Keratinocyte (primary cell): Measurements from ENCODE around the gene DSCAML1. TPM values are rescaled to one million over a fixed set of nuclear protein-coding genes. Genes with fewer than 3 reads are reported as not detected.

Experiments used
- DNase-seq: peaks from one replicate; pipeline ENCODE4 v3.0.0-alpha.2; 2011; ENCODE audit warnings: low read depth, missing footprints, low spot score
- FAIRE-seq: peaks from 2 replicates; lab custom pipeline; 2011; peaks lifted over from hg19 to GRCh38; lab: Jason Lieb, UNC
- H2AFZ ChIP-seq: 2 replicates; pipeline ENCODE4 v1.6.0; 2012; ENCODE audit warnings: low read length, control low read depth, inconsistent platforms; ENCODE audit not compliant: control insufficient read depth
- H3K27ac ChIP-seq: 2 replicates; pipeline ENCODE4 v1.5.1; 2011; ENCODE audit warnings: low read length; ENCODE audit not compliant: control insufficient read depth, insufficient read depth
- H3K27me3 ChIP-seq: 3 replicates; pipeline ENCODE4 v1.6.0; 2011; ENCODE audit warnings: low read length; ENCODE audit not compliant: control insufficient read depth, insufficient read depth; ENCODE audit errors: extremely low read depth
- H3K36me3 ChIP-seq, 2 experiments: 2 replicates in 1 of 2; 3 replicates in 1 of 2; pipeline ENCODE4 v1.5.1; 2011; ENCODE audit warnings: low read length in 2 of 2, mild to moderate bottlenecking in 1 of 2; ENCODE audit not compliant: control insufficient read depth in 2 of 2, insufficient read depth in 2 of 2; ENCODE audit errors: extremely low read depth in 1 of 2
- H3K4me1 ChIP-seq: 3 replicates; pipeline ENCODE4 v1.5.1; 2011; ENCODE audit warnings: low read length; ENCODE audit not compliant: control insufficient read depth, insufficient read depth; ENCODE audit errors: extremely low read depth
- H3K4me2 ChIP-seq: 3 replicates; pipeline ENCODE4 v1.6.0; 2011; ENCODE audit warnings: low read depth, low read length; ENCODE audit not compliant: control insufficient read depth, insufficient read depth; ENCODE audit errors: extremely low read depth
- H3K4me3 ChIP-seq, 3 experiments: fragments of 200-600 bp in 1 of 3; sonication (generic) in 1 of 3; 2 replicates in 2 of 3; 3 replicates in 1 of 3; pipeline ENCODE4 v1.5.1; 2011 to 2016; ENCODE audit warnings: low read length in 3 of 3, mild to moderate bottlenecking in 3 of 3, control low read depth in 2 of 3, inconsistent platforms in 1 of 3, low read depth in 1 of 3, mixed read lengths in 1 of 3, mixed run types in 1 of 3, moderate library complexity in 1 of 3; ENCODE audit not compliant: control insufficient read depth in 2 of 3, insufficient read depth in 2 of 3; ENCODE audit errors: extremely low read depth in 1 of 3
- H3K79me2 ChIP-seq: 2 replicates; pipeline ENCODE4 v1.6.0; 2012; ENCODE audit warnings: low read length; ENCODE audit not compliant: control insufficient read depth, insufficient read depth
- H3K9ac ChIP-seq: 3 replicates; pipeline ENCODE4 v1.6.0; 2011; ENCODE audit warnings: low read length; ENCODE audit not compliant: control insufficient read depth, insufficient read depth; ENCODE audit errors: extremely low read depth
- H3K9me1 ChIP-seq: 3 replicates; pipeline ENCODE4 v1.6.0; 2011; ENCODE audit warnings: low read length; ENCODE audit not compliant: control insufficient read depth, insufficient read depth; ENCODE audit errors: extremely low read depth
- H3K9me3 ChIP-seq: 2 replicates; pipeline ENCODE4 v1.5.1; 2012; ENCODE audit warnings: low read depth, low read length; ENCODE audit not compliant: control insufficient read depth
- H4K20me1 ChIP-seq: 3 replicates; pipeline ENCODE4 v1.6.0; 2011; ENCODE audit warnings: low read length; ENCODE audit not compliant: control insufficient read depth, insufficient read depth; ENCODE audit errors: extremely low read depth
- EZH2 ChIP-seq: IDR thresholded peaks from one replicate; pipeline ENCODE4 v1.6.1; 2012; ENCODE audit warnings: inconsistent platforms, mild to moderate bottlenecking, low read length, moderate library complexity
- dilution Hi-C: fragments of 300-500 bp; cut with MboI; formaldehyde crosslinking; loops from one replicate; pipeline ENCODE4 v1.7.0; 2020; ENCODE audit warnings: low sequenced_read_pairs; ENCODE audit not compliant: extremely low pct_ligation_motif_present
- polyA plus RNA-seq, 5 experiments: library from polyadenylated mRNA; depleted of rRNA in 3 of 5; stranded (reverse) in 3 of 5; stranded (forward) in 1 of 5; unstranded in 1 of 5; fragments of >200 nt; gene quantifications; 1 replicate in 1 of 5; 2 replicates in 3 of 5; 3 replicates in 1 of 5; pipeline versions ENCODE4 v1.2.1 to v1.2.3, GENCODE V29; 2011 to 2012; ENCODE audit warnings: missing spikeins in 2 of 5, low read depth in 1 of 5, low replicate concordance in 1 of 5
- TF ChIP-seq, protein P1 (sequence below), 3 experiments: IDR thresholded peaks in 1 of 3; conservative IDR thresholded peaks in 1 of 3; optimal IDR thresholded peaks in 1 of 3; 2 replicates in 2 of 3; 3 replicates in 1 of 3; pipeline versions ENCODE3 to v1.5.1; 2011; ENCODE audit warnings: low read length in 3 of 3, mild to moderate bottlenecking in 3 of 3, moderate library complexity in 2 of 3, control low read depth in 1 of 3, inconsistent platforms in 1 of 3; ENCODE audit not compliant: insufficient read depth in 2 of 3; ENCODE audit errors: extremely low read depth in 1 of 3

Gene DSCAML1
- polyA plus RNA-seq, 1 donor (not counting 4 experiments of a cell fraction or from before 2014, with no cell fraction given), result not detected

DNA sequence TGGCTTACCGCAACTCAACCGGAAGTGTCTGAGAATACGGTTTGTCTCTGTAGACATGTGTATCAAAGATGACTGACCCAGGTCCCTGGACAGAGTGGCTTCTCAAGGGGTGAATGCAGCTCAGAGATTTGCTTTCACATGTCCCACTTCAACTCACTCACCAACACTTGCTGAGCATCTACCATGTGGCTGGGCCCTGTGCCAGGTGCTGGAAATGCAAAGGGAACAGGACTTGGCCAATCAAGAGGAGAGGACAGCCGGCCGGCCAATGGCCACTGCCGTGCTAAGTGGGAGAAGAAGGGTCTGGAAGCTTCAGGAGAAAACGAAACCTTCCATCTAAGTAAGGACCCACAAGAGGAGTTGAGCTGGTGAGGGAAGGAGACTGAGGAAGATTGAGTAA, 318.1 kb downstream of the DSCAML1 start:
- no peak overlapping the region for H3K4me3 ChIP-seq
- no peaks in the 10 kb centered on the region for H3K36me3 ChIP-seq
- H3K9me1 ChIP-seq, result no peaks in the 10 kb centered on the region
- DNase-seq (no peak), FAIRE-seq (no peak)
- TF ChIP-seq EZH2, result no peak
- TF ChIP-seq, protein P1, sequence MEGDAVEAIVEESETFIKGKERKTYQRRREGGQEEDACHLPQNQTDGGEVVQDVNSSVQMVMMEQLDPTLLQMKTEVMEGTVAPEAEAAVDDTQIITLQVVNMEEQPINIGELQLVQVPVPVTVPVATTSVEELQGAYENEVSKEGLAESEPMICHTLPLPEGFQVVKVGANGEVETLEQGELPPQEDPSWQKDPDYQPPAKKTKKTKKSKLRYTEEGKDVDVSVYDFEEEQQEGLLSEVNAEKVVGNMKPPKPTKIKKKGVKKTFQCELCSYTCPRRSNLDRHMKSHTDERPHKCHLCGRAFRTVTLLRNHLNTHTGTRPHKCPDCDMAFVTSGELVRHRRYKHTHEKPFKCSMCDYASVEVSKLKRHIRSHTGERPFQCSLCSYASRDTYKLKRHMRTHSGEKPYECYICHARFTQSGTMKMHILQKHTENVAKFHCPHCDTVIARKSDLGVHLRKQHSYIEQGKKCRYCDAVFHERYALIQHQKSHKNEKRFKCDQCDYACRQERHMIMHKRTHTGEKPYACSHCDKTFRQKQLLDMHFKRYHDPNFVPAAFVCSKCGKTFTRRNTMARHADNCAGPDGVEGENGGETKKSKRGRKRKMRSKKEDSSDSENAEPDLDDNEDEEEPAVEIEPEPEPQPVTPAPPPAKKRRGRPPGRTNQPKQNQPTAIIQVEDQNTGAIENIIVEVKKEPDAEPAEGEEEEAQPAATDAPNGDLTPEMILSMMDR (optimal IDR thresholded peaks at IDR 0.05 in 1 of 3, IDR thresholded peaks at IDR 0.05 in 1 of 3, conservative IDR thresholded peaks at IDR 0.05 in 1 of 3; ENCODE audit: extremely low read depth in 1 of 3, insufficient read depth in 2 of 3, low read length in 3 of 3), result no peak
- no peaks in the 10 kb centered on the region for H3K9me3 ChIP-seq
- no peak overlapping the region for H3K27ac ChIP-seq
- H3K4me2 ChIP-seq, result no peak overlapping the region
- no peaks in the 10 kb centered on the region for H4K20me1 ChIP-seq
- no peak overlapping the region for H3K9ac ChIP-seq
- peaks cover 5% of the 10 kb centered on the region for H3K27me3 ChIP-seq
- H3K4me1 ChIP-seq, result no peaks in the 10 kb centered on the region
- no peaks in the 10 kb centered on the region for H3K79me2 ChIP-seq
- H2AFZ ChIP-seq, result no peak overlapping the region
- dilution Hi-C loops, result no loop called here

DNA sequence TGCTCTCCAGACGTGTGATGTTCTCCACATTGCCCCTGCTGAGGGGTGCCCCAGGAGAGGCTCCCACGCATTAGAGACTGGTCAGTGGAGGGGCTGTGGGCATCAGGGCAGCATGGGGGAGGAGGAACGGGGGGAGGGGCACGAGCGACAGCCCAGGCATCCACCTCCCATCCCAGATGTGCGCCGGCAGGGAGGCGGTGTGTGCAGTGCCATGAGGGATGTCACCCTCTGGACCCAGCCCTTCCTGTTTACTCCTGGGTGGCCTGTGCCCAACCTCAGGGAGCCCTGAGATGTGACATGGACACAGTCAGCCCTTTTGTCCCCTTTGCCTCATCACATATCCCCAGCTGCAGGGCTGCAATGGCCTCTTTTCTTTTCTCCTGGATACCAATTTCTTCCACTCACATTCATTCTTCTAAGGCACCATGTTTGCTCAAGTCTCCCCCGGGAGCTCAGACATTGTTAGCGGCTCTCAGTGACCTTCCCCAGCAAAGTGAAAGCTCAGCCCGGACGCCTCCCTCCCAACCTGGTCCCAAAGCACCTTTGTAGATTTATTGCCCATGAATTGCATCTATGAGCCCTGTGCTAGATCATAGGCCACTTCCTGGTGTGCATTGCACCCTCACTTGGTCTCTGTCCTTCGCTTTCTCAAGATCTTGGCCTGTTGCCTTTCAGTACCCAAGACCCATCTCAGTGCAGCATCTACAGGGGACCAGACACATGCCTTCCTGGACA, 318.7 kb downstream of the DSCAML1 start:
- H4K20me1 ChIP-seq, result no peaks in the 10 kb centered on the region
- no peak overlapping the region for H2AFZ ChIP-seq
- H3K27me3 ChIP-seq, result peaks cover 5% of the 10 kb centered on the region
- no peak overlapping the region for H3K4me3 ChIP-seq
- H3K9me3 ChIP-seq, result no peaks in the 10 kb centered on the region
- FAIRE-seq (no peak), DNase-seq (no peak)
- H3K27ac ChIP-seq, result no peak overlapping the region
- no peaks in the 10 kb centered on the region for H3K36me3 ChIP-seq
- TF ChIP-seq EZH2, result no peak
- TF ChIP-seq, protein P1 (optimal IDR thresholded peaks at IDR 0.05 in 1 of 3, IDR thresholded peaks at IDR 0.05 in 1 of 3, conservative IDR thresholded peaks at IDR 0.05 in 1 of 3; ENCODE audit: extremely low read depth in 1 of 3, insufficient read depth in 2 of 3, low read length in 3 of 3), result no peak
- H3K4me1 ChIP-seq, result no peaks in the 10 kb centered on the region
- H3K4me2 ChIP-seq, result no peak overlapping the region
- H3K79me2 ChIP-seq, result no peaks in the 10 kb centered on the region
- no peak overlapping the region for H3K9ac ChIP-seq
- no peaks in the 10 kb centered on the region for H3K9me1 ChIP-seq
- dilution Hi-C loops, result no loop called here
